NCI-H69 (cell line): Measurements from ENCODE around the gene NUMB.

Experiments used
- DNase-seq: peaks from one replicate; lab custom pipeline; 2025; lab: John Stamatoyannopoulos, UW

NUMB gene

GRCh38 chr14:73231981-73232851, 226.1 kb downstream of the NUMB start:
- DNase-seq, result peak; percentile 19

GRCh38 chr14:73230051-73230450, 228.3 kb downstream of the NUMB start:
- DNase-seq, result no peak

- peak; percentile 80 for DNase-seq
These were observed 230.2 kb downstream of the NUMB start for GRCh38 chr14:73227812-73228781.

- DNase-seq, result no peak
These were observed 232.8 kb downstream of the NUMB start for GRCh38 chr14:73225496-73225895.
